CD4-positive, CD25-positive, alpha-beta regulatory T cell (primary cell): ENCODE data around the gene TTC12. TPM values are rescaled to one million over a fixed set of nuclear protein-coding genes. Genes with fewer than 3 reads are reported as not detected.

Experiments
- ATAC-seq, 2 donors: fragments of 150-1000 bp; cut with Tn5 transposase; one replicate each; pipeline ENCODE4 v1.10.0; 2021; ENCODE audit warnings: low read depth in 2 of 2, moderate number of reproducible peaks in 2 of 2, moderate library complexity in 1 of 2
- DNase-seq, 3 donors: peaks; one replicate each; pipeline versions ENCODE4 v3.0.0 to v3.0.0-alpha.2; 2012 to 2022; ENCODE audit warnings: mixed read lengths in 1 of 3
- H3K27ac ChIP-seq: one replicate; pipeline ENCODE4 v1.7.0; 2013; ENCODE audit warnings: mild to moderate bottlenecking, low read length; ENCODE audit not compliant: insufficient read depth, poor library complexity, severe bottlenecking
- H3K27me3 ChIP-seq: one replicate; pipeline ENCODE4 v1.7.0; 2013; ENCODE audit warnings: low read length; ENCODE audit not compliant: control insufficient read depth, insufficient read depth
- H3K36me3 ChIP-seq: one replicate; pipeline ENCODE4 v1.7.0; 2013; ENCODE audit warnings: mild to moderate bottlenecking, low read length, moderate library complexity; ENCODE audit not compliant: control insufficient read depth, insufficient read depth
- H3K4me1 ChIP-seq: 2 replicates; pipeline ENCODE4 v1.7.0; 2013; ENCODE audit warnings: mild to moderate bottlenecking, low read length; ENCODE audit not compliant: insufficient read depth, control insufficient read depth, poor library complexity, severe bottlenecking
- H3K4me3 ChIP-seq: one replicate; pipeline ENCODE4 v1.7.0; 2013; ENCODE audit warnings: low read depth, mild to moderate bottlenecking, low read length, moderate library complexity
- H3K9me3 ChIP-seq, 2 experiments: 1 replicate in 1 of 2; 2 replicates in 1 of 2; pipeline ENCODE4 v1.7.0; 2013; ENCODE audit warnings: low read length in 2 of 2, mild to moderate bottlenecking in 1 of 2, moderate library complexity in 1 of 2; ENCODE audit not compliant: control insufficient read depth in 2 of 2
- H3K27ac Mint-ChIP-seq, 3 donors: one replicate each; pipeline ENCODE4 v1.8.0; 2020 to 2022; ENCODE audit warnings: mild to moderate bottlenecking in 3 of 3, mixed read lengths in 3 of 3, moderate library complexity in 2 of 3
- H3K27me3 Mint-ChIP-seq: one replicate; pipeline ENCODE4 v1.8.0; 2022; ENCODE audit warnings: mild to moderate bottlenecking, mixed read lengths
- H3K36me3 Mint-ChIP-seq: one replicate; pipeline ENCODE4 v1.8.0; 2020; ENCODE audit warnings: mixed read lengths
- H3K4me1 Mint-ChIP-seq, 4 donors: one replicate each; pipeline ENCODE4 v1.8.0; 2020 to 2022; ENCODE audit warnings: mixed read lengths in 4 of 4, mild to moderate bottlenecking in 1 of 4
- H3K4me3 Mint-ChIP-seq, 4 donors: one replicate each; pipeline ENCODE4 v1.8.0; 2020 to 2022; ENCODE audit warnings: mild to moderate bottlenecking in 4 of 4, mixed read lengths in 4 of 4, moderate library complexity in 3 of 4
- H3K9me3 Mint-ChIP-seq, 7 donors: one replicate each; pipeline ENCODE4 v1.8.0; 2020 to 2022; ENCODE audit warnings: mixed read lengths in 7 of 7, mild to moderate bottlenecking in 3 of 7, moderate library complexity in 2 of 7
- polyA plus RNA-seq, 4 donors: library from polyadenylated mRNA; unstranded; fragments of 300-500 nt; fragmentation: Illumina TruSeq; gene quantifications; one replicate each; pipeline ENCODE4 v1.2.3, GENCODE V29; 2021
- total RNA-seq: library from RNA; stranded (reverse); gene quantifications from one replicate; pipeline ENCODE4 v1.2.3, GENCODE V29; 2022

The TTC12 gene
- 22.2 TPM for total RNA-seq
- polyA plus RNA-seq, result 10 to 100 TPM in 2 of 4 donors, 1 to 10 TPM in 2; 8.0 to 12.7 (median 10.1) TPM

- Histone ChIP-seq H3K27ac (peak within 1 kb of the TSS; percentile 90), H3K4me3 (peak within 1 kb of the TSS; percentile 88), H3K36me3 (peaks cover 15% of the 10 kb centered on the region), H3K4me1 (peaks cover 13% of the 10 kb centered on the region), H3K9me3 (no peaks in the 10 kb centered on the region), H3K27me3 (no peaks in the 10 kb centered on the region)
- ATAC-seq (peak; percentile 99), DNase-seq (peak; percentile 88 to 92 (median 90))
- peak within 1 kb of the TSS; percentile 82 to 96 (median 90) for H3K4me3 Mint-ChIP-seq
- peaks cover 25% of the 10 kb centered on the region for H3K36me3 Mint-ChIP-seq
- H3K9me3 Mint-ChIP-seq, result peaks cover 0 to 2% (median 0%) of the 10 kb centered on the region in 7 donors
- H3K4me1 Mint-ChIP-seq, result peaks cover 0 to 56% (median 32%) of the 10 kb centered on the region in 4 donors
- no peaks in the 10 kb centered on the region for H3K27me3 Mint-ChIP-seq
- peak within 1 kb of the TSS; percentile 94 to 97 (median 96) for H3K27ac Mint-ChIP-seq
Observed at GRCh38 chr11:113314389-113315301, at the start of gene TTC12. TTC12 (plus strand) TSS chr11:113314583; CDS start chr11:113316258, 1,675 bp downstream.

- Mint-ChIP-seq H3K9me3 (no peaks in the 10 kb centered on the region), H3K36me3 (no peaks in the 10 kb centered on the region), H3K27me3 (peaks cover 8% of the 10 kb centered on the region), H3K4me3 (no peak overlapping the region), H3K27ac (no peak overlapping the region), H3K4me1 (peaks cover 0 to 25% (median 0%) of the 10 kb centered on the region in 4 donors)
- Histone ChIP-seq H3K27me3 (no peaks in the 10 kb centered on the region), H3K36me3 (no peaks in the 10 kb centered on the region), H3K4me1 (no peaks in the 10 kb centered on the region), H3K4me3 (no peak overlapping the region), H3K27ac (no peak overlapping the region), H3K9me3 (no peaks in the 10 kb centered on the region)
- no peak for DNase-seq
- no peak for ATAC-seq
Observed at GRCh38 chr11:113265362-113265761, 49.0 kb upstream of the TTC12 start.

GRCh38 chr11:113267493-113267892, 46.9 kb upstream of the TTC12 start:
- H3K4me1 Mint-ChIP-seq, result peaks cover 0 to 7% (median 0%) of the 10 kb centered on the region in 4 donors
- no peak overlapping the region for H3K4me3 Mint-ChIP-seq
- Histone ChIP-seq H3K27me3 (no peaks in the 10 kb centered on the region), H3K36me3 (no peaks in the 10 kb centered on the region), H3K4me3 (no peak overlapping the region), H3K9me3 (no peaks in the 10 kb centered on the region), H3K4me1 (no peaks in the 10 kb centered on the region), H3K27ac (no peak overlapping the region)
- no peak for ATAC-seq
- H3K27me3 Mint-ChIP-seq, result peaks cover 8% of the 10 kb centered on the region
- H3K27ac Mint-ChIP-seq, result no peak overlapping the region
- no peaks in the 10 kb centered on the region for H3K36me3 Mint-ChIP-seq
- no peaks in the 10 kb centered on the region for H3K9me3 Mint-ChIP-seq
- DNase-seq, result no peak

GRCh38 chr11:113269096-113269495, 45.3 kb upstream of the TTC12 start:
- Histone ChIP-seq H3K27me3 (no peaks in the 10 kb centered on the region), H3K4me1 (no peaks in the 10 kb centered on the region), H3K9me3 (no peaks in the 10 kb centered on the region), H3K27ac (no peak overlapping the region), H3K4me3 (no peak overlapping the region), H3K36me3 (no peaks in the 10 kb centered on the region)
- no peaks in the 10 kb centered on the region for H3K36me3 Mint-ChIP-seq
- H3K27ac Mint-ChIP-seq, result no peak overlapping the region
- ATAC-seq (no peak), DNase-seq (no peak)
- peaks cover 8% of the 10 kb centered on the region for H3K27me3 Mint-ChIP-seq
- no peaks in the 10 kb centered on the region for H3K9me3 Mint-ChIP-seq
- no peak overlapping the region for H3K4me3 Mint-ChIP-seq
- H3K4me1 Mint-ChIP-seq, result no peaks in the 10 kb centered on the region

GRCh38 chr11:113269636-113270035, 44.7 kb upstream of the TTC12 start:
- Histone ChIP-seq H3K36me3 (no peaks in the 10 kb centered on the region), H3K27ac (no peak overlapping the region), H3K4me3 (no peak overlapping the region), H3K27me3 (no peaks in the 10 kb centered on the region), H3K9me3 (no peaks in the 10 kb centered on the region), H3K4me1 (no peaks in the 10 kb centered on the region)
- H3K4me1 Mint-ChIP-seq, result no peaks in the 10 kb centered on the region
- ATAC-seq (no peak), DNase-seq (no peak)
- H3K9me3 Mint-ChIP-seq, result no peaks in the 10 kb centered on the region
- no peak overlapping the region for H3K27ac Mint-ChIP-seq
- H3K36me3 Mint-ChIP-seq, result no peaks in the 10 kb centered on the region
- peaks cover 8% of the 10 kb centered on the region for H3K27me3 Mint-ChIP-seq
- no peak overlapping the region for H3K4me3 Mint-ChIP-seq

- DNase-seq (no peak), ATAC-seq (no peak)
- Histone ChIP-seq H3K27ac (no peak overlapping the region), H3K9me3 (no peaks in the 10 kb centered on the region), H3K4me3 (no peak overlapping the region), H3K27me3 (no peaks in the 10 kb centered on the region), H3K4me1 (no peaks in the 10 kb centered on the region), H3K36me3 (no peaks in the 10 kb centered on the region)
- no peaks in the 10 kb centered on the region for H3K36me3 Mint-ChIP-seq
- peaks cover 7% of the 10 kb centered on the region for H3K27me3 Mint-ChIP-seq
- no peaks in the 10 kb centered on the region for H3K9me3 Mint-ChIP-seq
- H3K4me3 Mint-ChIP-seq, result no peak overlapping the region
- no peaks in the 10 kb centered on the region for H3K4me1 Mint-ChIP-seq
- H3K27ac Mint-ChIP-seq, result no peak overlapping the region
Observed at GRCh38 chr11:113270080-113270479, 44.3 kb upstream of the TTC12 start.

- H3K36me3 ChIP-seq, result no peaks in the 10 kb centered on the region
- H3K4me3 Mint-ChIP-seq, result no peak overlapping the region
- no peak overlapping the region for H3K4me3 ChIP-seq
- H3K27me3 Mint-ChIP-seq, result no peaks in the 10 kb centered on the region
- H3K27ac ChIP-seq, result no peak overlapping the region
- H3K4me1 ChIP-seq, result no peaks in the 10 kb centered on the region
- no peaks in the 10 kb centered on the region for H3K9me3 ChIP-seq
- H3K4me1 Mint-ChIP-seq, result no peaks in the 10 kb centered on the region
- ATAC-seq, result no peak
- no peaks in the 10 kb centered on the region for H3K27me3 ChIP-seq
- H3K9me3 Mint-ChIP-seq, result peaks cover 0 to 1% (median 0%) of the 10 kb centered on the region in 7 donors
- no peak for DNase-seq
- no peak overlapping the region for H3K27ac Mint-ChIP-seq
- no peaks in the 10 kb centered on the region for H3K36me3 Mint-ChIP-seq
Observed at GRCh38 chr11:113271551-113272245, 42.7 kb upstream of the TTC12 start.
